GM12891 (cell line): ENCODE results near the gene ZNF541.

Experiments
- POLR2AphosphoS5 ChIP-seq: IDR thresholded peaks from 2 replicates; pipeline ENCODE4 v1.6.1; 2011; ENCODE audit warnings: low read depth, low read length, control low read depth
- SPI1 ChIP-seq: IDR thresholded peaks from 2 replicates; pipeline ENCODE4 v1.6.1; 2011; ENCODE audit warnings: low read depth, low read length, control low read depth

GRCh38 chr19:47603706-47604565 is 31.0 kb upstream of the ZNF541 start:
- no peak for TF ChIP-seq POLR2AphosphoS5
- 0 out of 2 replicates have a peak, but pooled peaks have one; percentile 3 for TF ChIP-seq SPI1
